Neural cell (in vitro differentiated cells): ENCODE measurements around the gene ANKS1B. TPM values are rescaled to one million over a fixed set of nuclear protein-coding genes. Genes with fewer than 3 reads are reported as not detected.
A peak's percentile ranks its signal among the peaks of the same experiment; 100 is the strongest.

Experiments
- H2AFZ ChIP-seq: fragments of 200-600, 300-800 bp; sonication (generic), shearing (Covaris generic); 2 replicates; pipeline ENCODE4 v1.6.0; 2014; ENCODE audit warnings: low read depth, mild to moderate bottlenecking, antibody characterized with exemption, low read length, moderate library complexity
- H3F3A ChIP-seq: fragments of 200-600 bp; shearing (Covaris generic); 2 replicates; pipeline ENCODE4 v1.6.1; 2016; ENCODE audit warnings: mild to moderate bottlenecking, moderate library complexity, mixed read lengths, antibody characterized with exemption, low read length; ENCODE audit not compliant: insufficient read depth, poor library complexity, severe bottlenecking
- H3K27ac ChIP-seq: fragments of 200-600, 300-800 bp; sonication (generic), shearing (Covaris generic); 2 replicates; pipeline ENCODE4 v1.5.1; 2014; ENCODE audit warnings: mild to moderate bottlenecking, low read length, moderate library complexity
- H3K27me3 ChIP-seq: fragments of 300-800, 200-600 bp; sonication (generic), shearing (Covaris generic); 2 replicates; pipeline ENCODE4 v1.6.0; 2014; ENCODE audit warnings: mild to moderate bottlenecking, low read depth, low read length, moderate library complexity; ENCODE audit not compliant: insufficient read depth
- H3K36me3 ChIP-seq: fragments of 300-800, 200-600 bp; sonication (generic), shearing (Covaris generic); 2 replicates; pipeline ENCODE4 v1.5.1; 2014; ENCODE audit warnings: mild to moderate bottlenecking, antibody characterized with exemption, low read length, moderate library complexity; ENCODE audit not compliant: insufficient read depth
- H3K4me2 ChIP-seq: fragments of 300-800, 200-600 bp; sonication (generic), shearing (Covaris generic); 2 replicates; pipeline ENCODE4 v1.6.0; 2014; ENCODE audit warnings: mild to moderate bottlenecking, low read length
- H3K4me3 ChIP-seq: fragments of 300-800, 200-600 bp; sonication (generic), shearing (Covaris generic); 2 replicates; pipeline ENCODE4 v1.5.1; 2014; ENCODE audit warnings: mild to moderate bottlenecking, low read length, moderate library complexity
- H3K79me2 ChIP-seq: fragments of 200-600 bp; shearing (Covaris generic); replicated peaks from 2 replicates; pipeline ENCODE4 v1.6.0; 2014; ENCODE audit warnings: mild to moderate bottlenecking, low read length, moderate library complexity; ENCODE audit not compliant: insufficient read depth
- H3K9ac ChIP-seq: fragments of 300-800, 200-600 bp; sonication (generic), shearing (Covaris generic); 2 replicates; pipeline ENCODE4 v1.6.1; 2016; ENCODE audit warnings: mild to moderate bottlenecking, low read length, mixed read lengths
- H3K9me2 ChIP-seq: fragments of 200-600 bp; shearing (Covaris generic); 2 replicates; pipeline ENCODE4 v1.6.1; 2016; ENCODE audit warnings: mild to moderate bottlenecking, low read length, mixed read lengths; ENCODE audit not compliant: insufficient read depth
- H3K9me3 ChIP-seq: fragments of 200-600, 300-800 bp; sonication (generic), shearing (Covaris generic); 2 replicates; pipeline ENCODE4 v1.6.1; 2016; ENCODE audit warnings: mild to moderate bottlenecking, mixed run types, low read length, moderate library complexity, mixed read lengths
- H4K20me1 ChIP-seq: fragments of 200-600 bp; shearing (Covaris generic); 2 replicates; pipeline ENCODE4 v1.6.1; 2016; ENCODE audit warnings: mild to moderate bottlenecking, mixed run types; ENCODE audit not compliant: insufficient read depth
- EP300 ChIP-seq: fragments of 450-650 bp; conservative IDR thresholded peaks from 2 replicates; pipeline ENCODE4 v1.6.1; 2014; ENCODE audit warnings: antibody characterized with exemption, mild to moderate bottlenecking, moderate library complexity; ENCODE audit not compliant: poor library complexity, severe bottlenecking
- EZH2 ChIP-seq: fragments of 200-600, 300-800 bp; shearing (Covaris generic), sonication (generic); IDR thresholded peaks from 2 replicates; pipeline ENCODE4 v1.6.1; 2014; ENCODE audit warnings: antibody characterized with exemption, low read length, borderline replicate concordance, mild to moderate bottlenecking; ENCODE audit not compliant: insufficient read depth, poor library complexity, severe bottlenecking
- MXI1 ChIP-seq: fragments of 450-650 bp; conservative IDR thresholded peaks from 2 replicates; pipeline ENCODE4 v1.6.1; 2014; ENCODE audit warnings: antibody characterized with exemption, mild to moderate bottlenecking; ENCODE audit not compliant: poor library complexity, severe bottlenecking
- POLR2AphosphoS5 ChIP-seq: IDR thresholded peaks from 2 replicates; pipeline ENCODE4 v1.6.1; 2012
- RAD21 ChIP-seq: fragments of 450-650 bp; conservative IDR thresholded peaks from 2 replicates; pipeline ENCODE4 v1.6.1; 2014; ENCODE audit warnings: antibody characterized with exemption, mild to moderate bottlenecking, moderate library complexity
- SMC3 ChIP-seq: fragments of 450-650 bp; conservative IDR thresholded peaks from 2 replicates; pipeline ENCODE4 v1.6.1; 2014; ENCODE audit warnings: antibody characterized with exemption, mild to moderate bottlenecking, moderate library complexity; ENCODE audit not compliant: poor library complexity
- TAF1 ChIP-seq: IDR thresholded peaks from 2 replicates; pipeline ENCODE4 v1.6.1; 2012; ENCODE audit warnings: low read depth
- polyA plus RNA-seq: library from polyadenylated mRNA; depleted of rRNA; stranded (reverse); fragments of >200 nt; gene quantifications from 2 replicates; pipeline ENCODE4 v1.2.3, GENCODE V29; 2014
- TF ChIP-seq, protein P1 (sequence below): fragments of 450-650 bp; IDR thresholded peaks from 2 replicates; pipeline ENCODE4 v1.5.1; 2014; ENCODE audit warnings: antibody characterized with exemption, mild to moderate bottlenecking, moderate library complexity; ENCODE audit not compliant: poor library complexity, severe bottlenecking
- TF ChIP-seq, protein P2 (sequence below): IDR thresholded peaks from 2 replicates; pipeline ENCODE4 v1.6.1; 2012; ENCODE audit warnings: borderline replicate concordance

The ANKS1B gene
- polyA plus RNA-seq, 1 donor from 2014 or later, result 65.6 TPM

DNA sequence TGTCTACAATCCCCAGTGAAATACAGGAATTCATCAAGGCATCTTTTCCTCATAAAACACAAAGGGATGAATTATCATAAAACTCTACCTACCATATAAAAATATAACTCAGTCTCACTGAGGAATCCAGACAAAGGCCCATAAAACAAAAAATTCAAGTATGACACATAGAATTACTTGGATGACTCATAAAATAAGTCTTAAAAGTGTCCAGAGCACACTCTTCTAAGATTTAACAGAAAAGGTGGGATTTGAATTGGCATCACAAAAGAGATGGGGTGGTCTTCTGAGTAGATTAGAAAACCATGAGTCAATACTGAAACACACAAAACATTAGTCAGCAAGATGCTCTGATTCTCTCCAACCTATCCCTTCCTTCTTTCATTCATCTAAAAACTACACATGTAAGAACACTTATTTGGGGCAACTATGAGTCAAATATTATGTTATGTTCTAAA is 539.8 kb downstream of the ANKS1B start:
- H3K27me3 ChIP-seq, result no peaks in the 10 kb centered on the region
- no peaks in the 10 kb centered on the region for H3K36me3 ChIP-seq
- no peak for TF ChIP-seq EZH2
- TF ChIP-seq SMC3, result no peak
- TF ChIP-seq RAD21, result no peak
- no peak for TF ChIP-seq POLR2AphosphoS5
- TF ChIP-seq, protein P1, sequence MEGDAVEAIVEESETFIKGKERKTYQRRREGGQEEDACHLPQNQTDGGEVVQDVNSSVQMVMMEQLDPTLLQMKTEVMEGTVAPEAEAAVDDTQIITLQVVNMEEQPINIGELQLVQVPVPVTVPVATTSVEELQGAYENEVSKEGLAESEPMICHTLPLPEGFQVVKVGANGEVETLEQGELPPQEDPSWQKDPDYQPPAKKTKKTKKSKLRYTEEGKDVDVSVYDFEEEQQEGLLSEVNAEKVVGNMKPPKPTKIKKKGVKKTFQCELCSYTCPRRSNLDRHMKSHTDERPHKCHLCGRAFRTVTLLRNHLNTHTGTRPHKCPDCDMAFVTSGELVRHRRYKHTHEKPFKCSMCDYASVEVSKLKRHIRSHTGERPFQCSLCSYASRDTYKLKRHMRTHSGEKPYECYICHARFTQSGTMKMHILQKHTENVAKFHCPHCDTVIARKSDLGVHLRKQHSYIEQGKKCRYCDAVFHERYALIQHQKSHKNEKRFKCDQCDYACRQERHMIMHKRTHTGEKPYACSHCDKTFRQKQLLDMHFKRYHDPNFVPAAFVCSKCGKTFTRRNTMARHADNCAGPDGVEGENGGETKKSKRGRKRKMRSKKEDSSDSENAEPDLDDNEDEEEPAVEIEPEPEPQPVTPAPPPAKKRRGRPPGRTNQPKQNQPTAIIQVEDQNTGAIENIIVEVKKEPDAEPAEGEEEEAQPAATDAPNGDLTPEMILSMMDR, result no peak
- no peak for TF ChIP-seq MXI1
- no peak for TF ChIP-seq EP300
- no peaks in the 10 kb centered on the region for H3K9me2 ChIP-seq
- H3K4me3 ChIP-seq, result no peak overlapping the region
- H3K79me2 ChIP-seq, result no peaks in the 10 kb centered on the region
- H3K27ac ChIP-seq, result no peak overlapping the region
- H2AFZ ChIP-seq, result no peak overlapping the region
- H3K9ac ChIP-seq, result no peak overlapping the region
- no peak overlapping the region for H3K4me2 ChIP-seq
- no peaks in the 10 kb centered on the region for H3K9me3 ChIP-seq
- no peaks in the 10 kb centered on the region for H3F3A ChIP-seq
- H4K20me1 ChIP-seq, result no peaks in the 10 kb centered on the region

DNA sequence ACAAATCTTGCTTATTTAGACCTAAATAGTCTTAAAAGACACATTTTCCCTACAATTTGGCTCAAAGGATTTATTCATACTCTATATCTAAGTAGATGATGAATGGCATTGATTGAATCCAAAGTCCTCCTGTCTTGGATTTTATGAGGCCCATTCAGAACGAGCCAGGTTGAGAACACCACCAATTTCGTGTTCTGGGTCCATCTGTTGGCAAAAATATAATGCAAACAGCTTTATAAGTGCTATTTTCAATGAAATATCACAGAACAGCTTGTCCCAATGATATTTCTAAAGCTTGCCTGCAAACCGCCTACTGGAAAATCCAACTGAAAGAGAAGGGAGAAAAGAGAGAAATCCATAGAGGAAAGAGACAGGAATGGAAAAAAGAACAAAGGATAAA is 542.0 kb downstream of the ANKS1B start:
- Histone ChIP-seq H3K27me3 (no peaks in the 10 kb centered on the region), H3F3A (no peaks in the 10 kb centered on the region), H2AFZ (no peak overlapping the region), H3K27ac (peak overlapping the region; percentile 46), H3K9ac (no peak overlapping the region), H3K9me3 (peaks cover 3% of the 10 kb centered on the region), H3K9me2 (no peaks in the 10 kb centered on the region), H4K20me1 (no peaks in the 10 kb centered on the region), H3K79me2 (no peaks in the 10 kb centered on the region), H3K4me3 (peak overlapping the region; percentile 7), H3K36me3 (no peaks in the 10 kb centered on the region), H3K4me2 (no peak overlapping the region)
- TF ChIP-seq, protein P2, sequence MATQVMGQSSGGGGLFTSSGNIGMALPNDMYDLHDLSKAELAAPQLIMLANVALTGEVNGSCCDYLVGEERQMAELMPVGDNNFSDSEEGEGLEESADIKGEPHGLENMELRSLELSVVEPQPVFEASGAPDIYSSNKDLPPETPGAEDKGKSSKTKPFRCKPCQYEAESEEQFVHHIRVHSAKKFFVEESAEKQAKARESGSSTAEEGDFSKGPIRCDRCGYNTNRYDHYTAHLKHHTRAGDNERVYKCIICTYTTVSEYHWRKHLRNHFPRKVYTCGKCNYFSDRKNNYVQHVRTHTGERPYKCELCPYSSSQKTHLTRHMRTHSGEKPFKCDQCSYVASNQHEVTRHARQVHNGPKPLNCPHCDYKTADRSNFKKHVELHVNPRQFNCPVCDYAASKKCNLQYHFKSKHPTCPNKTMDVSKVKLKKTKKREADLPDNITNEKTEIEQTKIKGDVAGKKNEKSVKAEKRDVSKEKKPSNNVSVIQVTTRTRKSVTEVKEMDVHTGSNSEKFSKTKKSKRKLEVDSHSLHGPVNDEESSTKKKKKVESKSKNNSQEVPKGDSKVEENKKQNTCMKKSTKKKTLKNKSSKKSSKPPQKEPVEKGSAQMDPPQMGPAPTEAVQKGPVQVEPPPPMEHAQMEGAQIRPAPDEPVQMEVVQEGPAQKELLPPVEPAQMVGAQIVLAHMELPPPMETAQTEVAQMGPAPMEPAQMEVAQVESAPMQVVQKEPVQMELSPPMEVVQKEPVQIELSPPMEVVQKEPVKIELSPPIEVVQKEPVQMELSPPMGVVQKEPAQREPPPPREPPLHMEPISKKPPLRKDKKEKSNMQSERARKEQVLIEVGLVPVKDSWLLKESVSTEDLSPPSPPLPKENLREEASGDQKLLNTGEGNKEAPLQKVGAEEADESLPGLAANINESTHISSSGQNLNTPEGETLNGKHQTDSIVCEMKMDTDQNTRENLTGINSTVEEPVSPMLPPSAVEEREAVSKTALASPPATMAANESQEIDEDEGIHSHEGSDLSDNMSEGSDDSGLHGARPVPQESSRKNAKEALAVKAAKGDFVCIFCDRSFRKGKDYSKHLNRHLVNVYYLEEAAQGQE, result no peak
- TF ChIP-seq TAF1 (no peak), POLR2AphosphoS5 (no peak), MXI1 (no peak), RAD21 (no peak), EP300 (no peak), EZH2 (no peak), SMC3 (no peak)
- TF ChIP-seq, protein P1, result no peak
